Fibroblast of lung (primary cell): Measurements from ENCODE around the gene DHRS11.

ENCODE experiments used
- EZH2 ChIP-seq: IDR thresholded peaks from 2 replicates; pipeline ENCODE4 v1.5.1; 2012; ENCODE audit warnings: low read length, control low read depth, mild to moderate bottlenecking; ENCODE audit errors: missing control alignments
- TF ChIP-seq, protein P1 (sequence below), 2 donors: IDR thresholded peaks in 1 of 2; conservative IDR thresholded peaks in 1 of 2; 1 replicate in 1 of 2; 2 replicates in 1 of 2; pipeline ENCODE4 v1.5.1; 2011 to 2012; ENCODE audit warnings: low read length in 2 of 2, control low read depth in 1 of 2, inconsistent platforms in 1 of 2, low read depth in 1 of 2, mild to moderate bottlenecking in 1 of 2

DNA sequence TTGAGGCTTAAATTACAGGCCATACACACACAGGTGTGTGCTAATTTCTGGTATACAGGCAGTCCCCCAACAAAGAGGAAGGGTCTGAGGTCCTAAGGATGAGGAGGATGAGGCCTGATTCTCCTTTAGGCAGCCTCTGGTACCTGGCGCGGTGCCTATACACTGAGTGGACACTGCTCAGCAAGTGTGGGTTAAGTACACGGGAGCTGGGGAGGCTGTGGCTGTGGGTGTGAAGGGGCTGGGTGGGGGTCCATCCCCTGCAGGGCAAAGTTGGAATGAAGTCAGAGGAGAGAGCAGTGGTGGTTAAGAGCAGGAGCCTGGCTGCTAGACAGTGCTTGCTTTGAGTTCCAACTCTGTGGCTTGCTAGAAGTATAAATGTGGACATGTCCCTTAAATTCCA is 20.6 kb downstream of the DHRS11 start:
- TF ChIP-seq, protein P1, sequence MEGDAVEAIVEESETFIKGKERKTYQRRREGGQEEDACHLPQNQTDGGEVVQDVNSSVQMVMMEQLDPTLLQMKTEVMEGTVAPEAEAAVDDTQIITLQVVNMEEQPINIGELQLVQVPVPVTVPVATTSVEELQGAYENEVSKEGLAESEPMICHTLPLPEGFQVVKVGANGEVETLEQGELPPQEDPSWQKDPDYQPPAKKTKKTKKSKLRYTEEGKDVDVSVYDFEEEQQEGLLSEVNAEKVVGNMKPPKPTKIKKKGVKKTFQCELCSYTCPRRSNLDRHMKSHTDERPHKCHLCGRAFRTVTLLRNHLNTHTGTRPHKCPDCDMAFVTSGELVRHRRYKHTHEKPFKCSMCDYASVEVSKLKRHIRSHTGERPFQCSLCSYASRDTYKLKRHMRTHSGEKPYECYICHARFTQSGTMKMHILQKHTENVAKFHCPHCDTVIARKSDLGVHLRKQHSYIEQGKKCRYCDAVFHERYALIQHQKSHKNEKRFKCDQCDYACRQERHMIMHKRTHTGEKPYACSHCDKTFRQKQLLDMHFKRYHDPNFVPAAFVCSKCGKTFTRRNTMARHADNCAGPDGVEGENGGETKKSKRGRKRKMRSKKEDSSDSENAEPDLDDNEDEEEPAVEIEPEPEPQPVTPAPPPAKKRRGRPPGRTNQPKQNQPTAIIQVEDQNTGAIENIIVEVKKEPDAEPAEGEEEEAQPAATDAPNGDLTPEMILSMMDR (conservative IDR thresholded peaks at IDR 0.05 in 1 of 2, IDR thresholded peaks at IDR 0.05 in 1 of 2; ENCODE audit: low read depth in 1 of 2, low read length in 2 of 2) = no peak
- no peak for TF ChIP-seq EZH2
